DMS53 (cell line): ENCODE data around the gene TSPAN9.
"Not testable (repeated sequence)": the region's sequence is repeated elsewhere in the genome, so short reads cannot be mapped to it uniquely, and the experiment has no call there.

Source experiments
- DNase-seq: peaks from one replicate; lab custom pipeline; 2025; lab: John Stamatoyannopoulos, UW

Gene TSPAN9

GRCh38 chr12:3044141-3044630 is 33.0 kb upstream of the TSPAN9 start:
- no peak for DNase-seq

GRCh38 chr12:3045494-3045893 is 31.7 kb upstream of the TSPAN9 start:
- DNase-seq = no peak

DNA sequence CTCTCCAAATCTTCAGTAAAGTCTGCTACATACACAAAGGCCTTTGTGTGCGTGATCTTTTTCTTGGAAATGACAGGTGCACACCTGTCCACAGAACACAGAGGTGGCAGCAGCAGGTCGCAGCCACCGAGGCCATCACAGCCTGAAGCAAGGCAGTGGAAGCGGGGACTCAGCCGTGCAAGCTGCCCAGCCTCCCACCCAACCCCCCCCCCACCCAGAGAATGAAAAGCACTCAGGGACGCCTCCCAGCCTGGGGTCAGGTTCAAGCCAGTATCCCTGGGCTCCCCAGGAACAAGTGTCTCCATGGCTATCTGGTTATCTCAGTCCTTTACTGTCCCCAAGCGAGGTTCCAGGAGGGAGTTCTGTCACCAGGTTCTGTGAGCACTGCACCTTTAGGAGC is 31.2 kb upstream of the TSPAN9 start:
- DNase-seq = no peak

- DNase-seq = no peak
These were observed 30.6 kb upstream of the TSPAN9 start for GRCh38 chr12:3046441-3047200.

DNA sequence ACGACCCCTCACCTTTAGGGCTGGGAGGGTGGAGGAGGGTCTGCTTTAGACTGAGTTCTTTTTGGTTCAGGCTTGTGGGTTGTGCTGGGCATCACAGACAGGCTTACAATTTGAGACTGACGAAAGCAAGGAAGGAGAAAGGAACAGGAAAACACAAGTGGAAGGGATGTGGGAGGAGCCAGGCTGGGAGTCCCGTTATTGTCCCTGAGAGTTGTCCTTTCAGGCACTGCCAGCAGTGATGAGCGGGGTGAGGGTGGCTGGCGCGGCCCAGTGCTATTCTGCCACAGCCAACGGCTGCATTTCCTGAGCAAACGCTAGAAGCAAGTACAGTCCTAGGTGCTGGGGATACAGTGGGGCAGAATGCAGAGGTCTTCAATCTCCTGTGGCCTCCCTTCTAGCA is 29.2 kb upstream of the TSPAN9 start:
- DNase-seq = peak; percentile 47

- no peak for DNase-seq
These were observed 28.6 kb upstream of the TSPAN9 start for GRCh38 chr12:3048540-3048939.

DNA sequence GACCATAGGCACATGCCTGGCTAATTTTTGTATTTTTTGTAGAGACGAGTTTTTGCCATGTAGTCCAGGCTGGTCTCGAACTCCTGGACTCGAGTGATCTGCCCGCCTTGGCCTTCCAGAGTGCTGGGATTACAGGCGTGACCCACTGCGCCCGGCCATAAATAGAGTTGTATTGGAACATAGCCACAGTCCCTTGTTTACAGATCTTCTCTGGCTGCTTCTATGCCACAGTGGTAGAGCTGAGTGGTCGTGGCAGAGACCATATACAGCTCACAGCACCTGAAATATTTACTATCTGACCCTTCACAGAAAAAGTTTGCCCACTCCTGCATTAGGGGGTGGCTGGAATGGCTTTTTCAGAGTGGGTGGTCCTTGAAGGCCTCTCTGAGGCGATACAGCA is 28.0 kb upstream of the TSPAN9 start:
- no peak for DNase-seq

- peak; percentile 79 for DNase-seq
These were observed 27.4 kb upstream of the TSPAN9 start for GRCh38 chr12:3049611-3050249.

DNA sequence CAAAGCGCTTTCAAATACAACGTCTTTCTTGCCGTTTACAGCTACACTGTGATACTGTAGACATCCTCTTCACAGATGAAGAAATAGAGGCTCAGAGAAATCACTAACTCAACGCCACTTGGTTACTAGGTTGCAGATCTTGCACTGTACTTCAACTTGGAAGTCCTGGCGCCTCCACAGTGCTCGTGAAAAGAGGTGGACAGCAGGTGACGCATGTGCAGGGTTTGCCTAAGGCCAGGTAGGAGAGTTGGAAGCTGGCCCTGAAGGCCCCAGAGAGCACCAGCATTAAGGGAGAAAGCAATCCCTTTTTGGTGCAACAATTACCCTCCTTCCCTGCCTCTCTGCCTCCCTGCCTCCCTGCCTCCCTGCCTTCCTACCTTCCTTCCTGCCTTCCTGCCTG is 22.8 kb upstream of the TSPAN9 start:
- DNase-seq = no peak

- DNase-seq = no peak
These were observed 22.0 kb upstream of the TSPAN9 start for GRCh38 chr12:3055026-3055703.

DNA sequence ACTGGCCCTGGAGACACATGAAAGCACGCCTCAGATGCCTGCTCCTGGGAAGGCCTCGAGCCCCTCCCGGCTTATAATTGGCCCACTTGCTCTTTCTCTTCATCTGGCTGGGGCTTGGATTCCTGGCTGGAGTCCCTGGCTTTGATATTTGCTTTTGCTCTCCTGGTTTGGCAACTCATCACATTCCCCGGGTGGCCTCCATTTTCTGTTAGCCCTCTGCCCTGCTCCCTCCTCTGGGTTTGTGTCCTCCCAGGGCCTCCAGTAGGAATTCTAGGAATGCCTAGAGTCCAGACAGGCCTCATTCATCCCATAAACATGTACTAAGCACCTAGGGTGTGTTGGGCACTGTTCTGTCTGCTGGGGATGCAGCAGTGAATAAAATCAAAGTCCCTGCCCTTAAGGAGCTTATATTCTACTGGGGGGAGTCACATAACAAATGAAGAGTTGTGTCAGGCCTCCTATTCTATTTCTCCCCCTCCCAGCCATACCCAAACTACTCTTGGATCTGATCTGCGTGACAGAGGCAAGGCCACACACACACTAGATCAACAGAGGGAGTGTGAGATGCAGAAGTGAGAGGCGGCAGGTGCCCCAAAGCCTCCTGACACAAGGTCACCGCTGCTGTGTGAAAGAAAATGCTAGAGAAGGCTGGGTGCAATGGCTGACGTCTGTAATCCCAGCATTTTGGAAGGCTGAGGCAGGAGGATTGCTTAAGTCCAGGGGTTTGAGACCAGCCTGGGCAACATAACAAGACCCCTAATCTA is 21.3 kb upstream of the TSPAN9 start:
- no peak for DNase-seq

DNA sequence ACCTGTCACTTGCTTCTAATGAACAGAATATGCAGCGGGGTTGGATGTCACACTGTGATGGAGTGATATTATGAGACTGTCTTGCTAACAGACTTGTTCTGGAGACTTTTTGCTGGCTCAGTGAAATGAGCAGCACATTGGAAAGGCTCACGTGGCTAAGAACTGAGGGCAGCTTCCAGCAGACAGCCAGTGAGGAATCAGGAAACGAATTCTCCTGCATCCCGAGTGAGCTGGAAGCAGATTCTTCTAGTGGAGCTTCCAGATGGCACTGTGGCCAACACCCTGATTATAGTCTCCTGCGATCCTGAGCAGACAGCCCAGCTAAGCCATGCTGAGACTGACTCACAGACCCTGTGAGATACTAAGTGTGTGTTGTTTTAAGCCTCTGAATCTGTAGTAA is 16.1 kb upstream of the TSPAN9 start:
- DNase-seq = no peak

DNA sequence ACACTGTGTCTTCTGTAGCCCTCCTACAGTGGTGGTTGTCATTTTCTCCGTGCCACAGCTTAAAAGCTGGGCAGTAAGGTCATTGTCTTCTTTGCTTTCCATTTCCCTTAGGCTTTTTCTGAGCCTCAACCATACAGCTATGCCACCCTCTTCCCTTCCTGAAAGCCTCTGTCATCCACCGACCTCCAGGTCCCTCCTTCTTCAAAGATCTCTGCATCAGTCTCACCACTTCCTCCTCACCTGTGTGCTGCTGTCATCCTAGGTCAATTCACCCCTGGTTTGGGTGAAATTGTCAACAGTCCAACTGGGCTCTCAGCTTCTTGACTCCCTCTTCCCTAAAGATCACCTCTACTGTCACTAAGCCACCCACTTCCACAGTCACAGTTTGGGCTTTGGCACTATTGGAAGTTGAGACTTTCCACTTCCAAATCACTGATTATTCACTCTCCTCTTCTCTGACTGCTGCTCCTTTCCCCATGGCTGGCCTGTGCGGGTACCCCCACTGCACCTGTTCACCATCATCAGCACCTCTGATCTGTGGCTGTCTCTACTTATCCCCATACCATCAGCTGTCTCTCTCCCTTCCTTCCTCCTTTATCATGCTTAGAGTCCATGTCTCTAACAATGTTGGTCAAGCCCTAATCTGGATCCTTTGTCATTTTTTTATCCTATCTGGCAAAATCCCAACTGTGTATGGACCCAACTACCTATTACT is 15.5 kb upstream of the TSPAN9 start:
- DNase-seq = no peak

DNA sequence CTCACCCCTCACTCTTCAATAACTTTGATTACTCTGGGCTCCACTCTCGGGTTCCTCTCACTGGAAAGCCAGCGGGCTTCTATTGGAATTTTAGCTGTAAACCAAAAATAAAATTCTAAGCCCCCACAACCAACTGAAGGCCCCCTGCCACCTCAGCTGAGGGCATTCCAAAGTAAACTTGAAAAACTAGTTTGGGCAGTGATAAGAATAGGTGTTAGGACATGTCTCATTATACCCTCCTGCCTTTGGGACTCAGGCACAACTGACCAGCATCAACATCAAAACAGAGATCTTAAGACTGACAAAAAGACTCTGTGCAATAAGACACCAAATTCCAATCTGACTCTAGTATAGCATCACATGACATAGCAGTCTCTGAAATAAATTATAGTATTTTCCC is 11.9 kb upstream of the TSPAN9 start:
- no peak for DNase-seq

- not testable (repeated sequence) for DNase-seq
These were observed 11.3 kb upstream of the TSPAN9 start for GRCh38 chr12:3065846-3066245.

DNA sequence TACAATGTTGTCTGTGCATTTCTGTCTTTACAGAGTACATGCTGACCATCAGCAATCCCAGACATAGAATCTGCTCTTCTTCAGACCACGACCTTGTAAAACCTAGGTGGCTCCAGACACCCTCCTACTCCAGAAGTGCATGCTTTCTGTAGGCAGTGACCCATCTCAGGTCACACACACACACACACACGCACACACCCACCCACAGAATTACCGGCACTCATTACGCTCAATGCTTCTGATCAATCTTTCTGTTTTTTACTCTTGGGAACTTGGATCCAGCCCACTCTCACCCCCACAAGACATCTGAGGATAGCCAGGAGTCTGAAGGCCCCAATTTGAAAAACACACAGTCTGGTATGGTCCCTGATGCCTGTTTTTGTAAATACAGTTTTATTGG is 7.5 kb upstream of the TSPAN9 start:
- no peak for DNase-seq

DNA sequence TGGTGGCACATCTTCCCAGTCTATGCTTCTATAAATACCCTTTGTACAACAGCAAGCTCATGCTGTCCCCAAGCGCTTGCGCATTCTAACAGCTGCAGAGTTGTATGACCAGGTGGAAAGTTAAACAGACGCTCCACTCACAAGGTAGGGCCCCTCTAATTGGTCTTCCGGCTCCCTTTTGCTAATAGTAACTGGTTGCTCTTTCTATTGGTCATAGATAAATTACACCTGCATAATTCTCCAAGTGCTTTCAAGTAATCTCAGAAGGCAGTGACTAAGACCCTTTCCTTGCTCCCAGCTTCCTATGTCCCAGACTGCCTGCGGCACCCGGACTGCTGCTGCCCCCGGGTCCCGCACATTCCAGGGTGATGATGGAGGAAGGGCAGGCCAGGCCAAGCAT is 6.1 kb upstream of the TSPAN9 start:
- DNase-seq = no peak

DNA sequence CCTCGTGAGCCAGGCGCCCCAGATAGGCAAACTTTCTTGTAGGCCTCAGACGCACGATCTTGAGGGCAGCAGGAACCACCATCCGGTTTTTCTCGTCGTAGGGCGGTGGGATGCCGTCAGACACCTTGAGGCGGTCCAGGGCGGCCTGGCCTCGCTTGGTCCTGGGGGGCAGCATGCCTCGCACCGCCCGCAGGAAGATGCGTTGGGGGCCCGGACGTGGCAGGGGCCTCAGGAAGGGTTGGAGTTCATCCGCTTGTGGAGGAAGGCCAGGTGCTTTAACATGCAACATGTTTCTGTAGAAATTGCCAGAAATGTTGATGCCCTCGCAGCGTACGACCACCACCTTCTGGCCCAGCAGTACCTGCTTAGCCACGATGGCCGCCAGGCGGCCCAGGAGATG is 5.5 kb upstream of the TSPAN9 start:
- no peak for DNase-seq

DNA sequence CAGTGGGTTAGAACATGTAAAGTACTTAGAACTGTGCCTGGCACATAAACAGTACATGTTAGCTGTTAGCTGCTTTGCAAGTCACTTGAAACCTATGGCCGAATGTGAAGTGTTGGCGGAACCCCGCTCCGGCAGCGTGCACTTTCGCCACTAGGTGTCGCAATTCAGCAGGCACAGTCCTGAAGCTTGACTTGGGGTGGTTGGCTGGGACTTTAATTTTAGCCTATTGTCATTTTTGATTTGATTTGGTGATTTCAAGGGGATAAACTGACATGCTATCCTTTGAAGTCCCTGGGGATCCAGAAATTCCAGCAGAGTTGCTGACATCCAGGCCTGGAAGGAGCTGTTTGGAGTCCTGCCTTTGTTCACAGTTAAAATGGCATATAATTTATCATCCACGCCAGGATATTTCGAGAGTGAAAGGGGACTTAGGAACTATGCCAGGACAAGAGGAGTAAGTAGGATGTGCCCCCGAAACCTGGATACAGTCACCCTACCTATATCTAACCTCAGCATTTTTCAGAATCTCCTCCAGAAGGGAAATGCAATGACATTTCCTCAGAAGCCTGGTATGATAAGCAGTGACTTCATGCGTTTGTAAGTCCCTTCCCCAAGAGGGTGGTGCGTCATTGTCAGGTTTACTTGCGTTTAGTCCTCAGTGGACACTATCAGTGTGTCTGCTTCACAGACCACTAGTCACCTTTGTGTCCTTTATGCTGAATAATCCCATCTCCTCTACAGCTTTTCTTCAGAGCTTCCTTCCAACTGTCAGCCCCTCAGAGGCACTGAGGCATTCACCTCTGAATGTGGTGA is 3.5 kb upstream of the TSPAN9 start:
- peak; percentile 95 for DNase-seq

DNA sequence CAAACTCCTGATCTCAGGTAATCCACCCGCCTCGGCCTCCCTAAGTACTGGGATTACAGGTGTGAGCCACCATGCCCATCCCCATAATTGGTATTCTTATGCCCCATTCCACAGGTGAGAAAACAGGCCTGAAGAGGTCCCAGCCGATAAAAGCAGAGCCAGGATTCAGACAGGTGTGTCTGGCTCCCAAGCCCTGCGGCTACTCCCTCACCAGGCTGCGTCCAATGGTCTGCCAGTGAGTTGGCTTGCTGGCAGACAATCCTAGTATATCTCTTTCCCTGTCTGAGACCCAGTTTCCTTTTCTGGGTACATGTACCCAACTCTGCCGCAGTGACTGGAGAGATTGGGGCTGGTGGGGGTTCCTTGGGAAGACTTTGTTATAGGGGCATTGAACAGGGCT is 1.9 kb upstream of the TSPAN9 start:
- DNase-seq = no peak

DNA sequence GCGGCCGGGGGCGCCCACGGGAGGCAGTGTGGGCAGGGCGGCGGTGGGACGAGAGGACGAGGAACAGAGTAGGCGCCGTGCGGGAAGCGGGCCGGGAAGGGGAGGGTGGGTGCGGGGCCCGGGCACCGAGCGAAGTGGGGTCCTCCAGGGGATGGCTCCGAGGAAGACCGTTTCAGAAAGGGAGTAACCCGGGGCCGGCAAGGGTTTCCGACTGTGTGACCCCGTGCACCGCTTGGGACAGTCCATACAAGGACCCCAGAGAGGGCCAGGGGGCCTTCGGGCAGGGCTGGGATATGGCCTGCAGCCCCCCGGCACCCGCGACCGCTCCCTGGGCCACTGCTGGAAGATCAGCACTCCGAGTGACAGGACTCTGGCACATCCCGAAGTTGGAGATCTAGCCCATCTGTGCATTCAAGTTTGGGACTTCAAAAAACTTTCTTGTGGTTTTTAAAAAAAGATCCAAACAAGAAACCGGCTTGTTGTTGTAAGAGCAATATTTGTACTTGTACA is 448 bp downstream of the TSPAN9 start:
- peak; percentile 81 for DNase-seq
